Neuronal stem cell (in vitro differentiated cells): Measurements from ENCODE around the gene AANAT.

Source experiments
- DNase-seq: peaks from one replicate; pipeline ENCODE4 v3.0.0-alpha.2; 2013; ENCODE audit warnings: low spot score
- H2AFZ ChIP-seq: one replicate; pipeline ENCODE4 v1.6.1; 2013; ENCODE audit warnings: mild to moderate bottlenecking, low read length, inconsistent platforms
- H2AK5ac ChIP-seq: 2 replicates; pipeline ENCODE4 v1.6.1; 2013; ENCODE audit warnings: low read depth, mild to moderate bottlenecking, inconsistent platforms, low read length, moderate library complexity, mixed read lengths
- H2BK120ac ChIP-seq: 2 replicates; pipeline ENCODE4 v1.6.1; 2013; ENCODE audit warnings: low read depth, mild to moderate bottlenecking, inconsistent platforms, low read length, moderate library complexity, mixed read lengths
- H2BK12ac ChIP-seq: one replicate; pipeline ENCODE4 v1.6.1; 2013; ENCODE audit warnings: low read length, inconsistent platforms
- H2BK15ac ChIP-seq: 2 replicates; pipeline ENCODE4 v1.6.1; 2013; ENCODE audit warnings: mild to moderate bottlenecking, low read length, inconsistent platforms, mixed read lengths
- H2BK5ac ChIP-seq: one replicate; pipeline ENCODE4 v1.6.1; 2013; ENCODE audit warnings: inconsistent platforms, mild to moderate bottlenecking, low read length, moderate library complexity
- H3K14ac ChIP-seq: one replicate; pipeline ENCODE4 v1.6.1; 2013; ENCODE audit warnings: low read length, inconsistent platforms
- H3K18ac ChIP-seq: 2 replicates; pipeline ENCODE4 v1.6.1; 2013; ENCODE audit warnings: low read length, inconsistent platforms
- H3K23ac ChIP-seq: 2 replicates; pipeline ENCODE4 v1.6.1; 2013; ENCODE audit warnings: low read depth, mild to moderate bottlenecking, mixed read lengths, low read length, inconsistent platforms; ENCODE audit not compliant: poor library complexity
- H3K27ac ChIP-seq: replicated peaks from 3 replicates; pipeline ENCODE4 v1.5.1; 2013; ENCODE audit warnings: low read length, inconsistent platforms
- H3K27me3 ChIP-seq, 3 experiments: 2 replicates each; pipeline ENCODE4 v1.6.1; 2013; ENCODE audit warnings: low read length in 3 of 3, mild to moderate bottlenecking in 2 of 3, inconsistent platforms in 1 of 3, low read depth in 1 of 3, mixed read lengths in 1 of 3, moderate library complexity in 1 of 3; ENCODE audit not compliant: control insufficient read depth in 3 of 3, insufficient read depth in 3 of 3
- H3K36me3 ChIP-seq, 2 donors: replicated peaks in 1 of 2; 2 replicates each; pipeline ENCODE4 v1.6.1; 2013; ENCODE audit warnings: low read length in 2 of 2; ENCODE audit not compliant: control insufficient read depth in 2 of 2, insufficient read depth in 2 of 2
- H3K4ac ChIP-seq: 2 replicates; pipeline ENCODE4 v1.6.1; 2013; ENCODE audit warnings: inconsistent platforms, mild to moderate bottlenecking, low read length, moderate library complexity
- H3K4me1 ChIP-seq, 2 donors: 1 replicate in 1 of 2; 2 replicates in 1 of 2; pipeline ENCODE4 v1.6.1; 2013; ENCODE audit warnings: low read length in 2 of 2, low read depth in 1 of 2; ENCODE audit not compliant: control insufficient read depth in 2 of 2, insufficient read depth in 1 of 2
- H3K4me2 ChIP-seq: one replicate; pipeline ENCODE4 v1.6.1; 2013; ENCODE audit warnings: mild to moderate bottlenecking, low read length, inconsistent platforms; ENCODE audit not compliant: insufficient read depth, poor library complexity, severe bottlenecking
- H3K4me3 ChIP-seq, 2 donors: 2 replicates each; pipeline ENCODE4 v1.5.1; 2013; ENCODE audit warnings: low read length in 2 of 2, mild to moderate bottlenecking in 2 of 2, inconsistent platforms in 1 of 2, moderate library complexity in 1 of 2
- H3K79me1 ChIP-seq: one replicate; pipeline ENCODE4 v1.6.1; 2013; ENCODE audit warnings: low read depth, mild to moderate bottlenecking, inconsistent platforms, low read length, moderate library complexity
- H3K9ac ChIP-seq: one replicate; pipeline ENCODE4 v1.6.1; 2013; ENCODE audit warnings: mild to moderate bottlenecking, low read depth, low read length, inconsistent platforms; ENCODE audit not compliant: poor library complexity
- H3K9me3 ChIP-seq, 2 donors: replicated peaks in 1 of 2; 2 replicates each; pipeline versions ENCODE3 to v1.6.1; 2013; ENCODE audit warnings: low read length in 2 of 2, mild to moderate bottlenecking in 2 of 2, inconsistent platforms in 1 of 2, low read depth in 1 of 2, mixed read lengths in 1 of 2, moderate library complexity in 1 of 2; ENCODE audit not compliant: control insufficient read depth in 2 of 2, insufficient read depth in 1 of 2
- H4K8ac ChIP-seq: one replicate; pipeline ENCODE4 v1.6.1; 2013; ENCODE audit warnings: low read depth, mild to moderate bottlenecking, inconsistent platforms, low read length, moderate library complexity
- H4K91ac ChIP-seq: one replicate; pipeline ENCODE4 v1.6.1; 2013; ENCODE audit warnings: low read length, low read depth, mild to moderate bottlenecking, inconsistent platforms; ENCODE audit not compliant: poor library complexity
- WGBS, 2 donors: extraction: QIAGEN DNeasy Blood & Tissue Kit; methylation state at CpG; one replicate each; pipeline ENCODE4 v1.1.7; 2013; ENCODE audit warnings: missing lambda C conversion rate in 2 of 2, mixed read lengths in 1 of 2; ENCODE audit not compliant: insufficient read length in 2 of 2, insufficient replicate concordance in 1 of 2; ENCODE audit errors: extremely low coverage in 2 of 2; 5-methylcytosine and 5-hydroxymethylcytosine counted together

AANAT gene

GRCh38 chr17:76490112-76490710 lies 22.8 kb downstream of the AANAT start:
- no peaks in the 10 kb centered on the region for H3K9me3 ChIP-seq
- H3K4me2 ChIP-seq = no peak overlapping the region
- no peak overlapping the region for H3K23ac ChIP-seq
- peaks cover 0 to 27% (median 0%) of the 10 kb centered on the region in 3 experiments for H3K27me3 ChIP-seq
- no peak overlapping the region for H2AFZ ChIP-seq
- no CpG with 5 or more reads among the region's 10 CpGs for WGBS, 2 donors
- no peak overlapping the region for H3K18ac ChIP-seq
- no peak overlapping the region for H2BK5ac ChIP-seq
- H4K8ac ChIP-seq = no peak overlapping the region
- H4K91ac ChIP-seq = no peak overlapping the region
- H3K4me3 ChIP-seq = no peak overlapping the region
- H3K79me1 ChIP-seq = no peaks in the 10 kb centered on the region
- H2BK120ac ChIP-seq = no peak overlapping the region
- no peaks in the 10 kb centered on the region for H3K36me3 ChIP-seq
- peaks cover 4 to 22% of the 10 kb centered on the region in 2 donors for H3K4me1 ChIP-seq
- no peak overlapping the region for H3K4ac ChIP-seq
- no peak overlapping the region for H3K27ac ChIP-seq
- no peak for DNase-seq
- H2BK15ac ChIP-seq = no peak overlapping the region
- no peak overlapping the region for H2BK12ac ChIP-seq
- peak overlapping the region; percentile 81 for H2AK5ac ChIP-seq
- no peak overlapping the region for H3K9ac ChIP-seq
- H3K14ac ChIP-seq = no peak overlapping the region

- H3K23ac ChIP-seq = no peak overlapping the region
- H4K8ac ChIP-seq = no peak overlapping the region
- no peak overlapping the region for H3K4me3 ChIP-seq
- H2BK5ac ChIP-seq = no peak overlapping the region
- no peak overlapping the region for H3K4ac ChIP-seq
- no peak overlapping the region for H3K27ac ChIP-seq
- WGBS, 2 donors = no CpG with 5 or more reads among the region's 17 CpGs
- peak overlapping the region; percentile 26 for H2BK15ac ChIP-seq
- H3K27me3 ChIP-seq = peaks cover 0 to 40% (median 0%) of the 10 kb centered on the region in 3 experiments
- no peak for DNase-seq
- H4K91ac ChIP-seq = no peak overlapping the region
- H3K79me1 ChIP-seq = no peaks in the 10 kb centered on the region
- peak overlapping the region; percentile 52 for H3K18ac ChIP-seq
- H3K4me1 ChIP-seq = peaks cover 4 to 15% of the 10 kb centered on the region in 2 donors
- no peaks in the 10 kb centered on the region for H3K9me3 ChIP-seq
- H2BK12ac ChIP-seq = no peak overlapping the region
- H3K9ac ChIP-seq = no peak overlapping the region
- no peaks in the 10 kb centered on the region for H3K36me3 ChIP-seq
- no peak overlapping the region for H2AFZ ChIP-seq
- H2BK120ac ChIP-seq = no peak overlapping the region
- H3K4me2 ChIP-seq = no peak overlapping the region
- H2AK5ac ChIP-seq = peak overlapping the region; percentile 81
- peak overlapping the region; percentile 84 for H3K14ac ChIP-seq
Observed at GRCh38 chr17:76491271-76492122, 24.1 kb downstream of the AANAT start.

GRCh38 chr17:76492123-76492988 lies 25.0 kb downstream of the AANAT start:
- Histone ChIP-seq H3K14ac (peak overlapping the region; percentile 89), H3K36me3 (no peaks in the 10 kb centered on the region), H3K23ac (peak overlapping the region; percentile 55), H2AFZ (peak overlapping the region; percentile 67), H2BK15ac (peak overlapping the region; percentile 30), H4K91ac (no peak overlapping the region), H3K27me3 (peaks cover 0 to 47% (median 0%) of the 10 kb centered on the region in 3 experiments), H2BK5ac (peak overlapping the region; percentile 75), H3K79me1 (no peaks in the 10 kb centered on the region), H3K4me3 (no peak overlapping the region), H4K8ac (peak overlapping the region; percentile 43), H3K27ac (no peak overlapping the region), H3K9ac (peak overlapping the region; percentile 44), H3K18ac (peak overlapping the region; percentile 80), H3K9me3 (no peaks in the 10 kb centered on the region), H2BK12ac (no peak overlapping the region), H3K4ac (no peak overlapping the region), H3K4me2 (no peak overlapping the region), H2AK5ac (peak overlapping the region; percentile 81), H3K4me1 (peaks cover 4 to 15% of the 10 kb centered on the region in 2 donors), H2BK120ac (peak overlapping the region; percentile 41)
- no CpG with 5 or more reads among the region's 11 CpGs for WGBS, 2 donors
- no peak for DNase-seq
